K562 (cell line): Measurements from ENCODE around the gene SCYL3. TPM values are rescaled to one million over a fixed set of nuclear protein-coding genes. Genes with fewer than 3 reads are reported as not detected.
A peak's percentile ranks its signal among the peaks of the same experiment; 100 is the strongest.

ENCODE experiments used
- COPS2 ChIP-seq: fragments of 450-650 bp; conservative IDR thresholded peaks from 2 replicates; pipeline ENCODE4 v1.6.1; 2016; ENCODE audit warnings: mild to moderate bottlenecking, moderate library complexity
- DPF2 ChIP-seq: fragments of 450-650 bp; IDR thresholded peaks from 2 replicates; pipeline ENCODE4 v1.6.1; 2016
- FIP1L1 ChIP-seq: fragments of 200-400 bp; formaldehyde crosslinking; IDR thresholded peaks from 2 replicates; pipeline ENCODE4 v1.6.1; 2018; ENCODE audit warnings: mild to moderate bottlenecking, low read depth, low read length; ENCODE audit not compliant: poor library complexity, severe bottlenecking
- KDM1A ChIP-seq, 2 experiments: fragments of 450-650 bp; IDR thresholded peaks; 2 replicates each; pipeline ENCODE4 v1.6.1; 2016; ENCODE audit warnings: mild to moderate bottlenecking in 2 of 2
- MBD1 ChIP-seq: fragments of 250-450 bp; sonication (Bioruptor Pico); IDR thresholded peaks from 2 replicates; pipeline ENCODE4 v1.8.0; 2022; ENCODE audit warnings: inconsistent platforms
- MTA2 ChIP-seq: fragments of 450-650 bp; IDR thresholded peaks from 2 replicates; pipeline ENCODE4 v1.6.1; 2016; ENCODE audit warnings: low read depth
- NFRKB ChIP-seq: fragments of 450-650 bp; IDR thresholded peaks from 2 replicates; pipeline ENCODE4 v1.6.1; 2016; ENCODE audit warnings: low read depth
- NUFIP1 ChIP-seq: fragments of 450-650 bp; IDR thresholded peaks from 2 replicates; pipeline ENCODE4 v1.6.1; 2018; ENCODE audit not compliant: partially characterized antibody
- RBFOX2 ChIP-seq: fragments of 200-400 bp; formaldehyde crosslinking; IDR thresholded peaks from 2 replicates; pipeline ENCODE4 v1.6.1; 2017; ENCODE audit warnings: low read depth, mild to moderate bottlenecking, low read length, moderate library complexity
- SMAD3 ChIP-seq: fragments of 450-650 bp; formaldehyde crosslinking; conservative IDR thresholded peaks from 2 replicates; pipeline ENCODE4 v1.4.0; 2020; ENCODE audit warnings: mild to moderate bottlenecking
- SP1 ChIP-seq: sonication (generic); formaldehyde crosslinking; IDR thresholded peaks from 2 replicates; pipeline ENCODE4 v1.8.1; 2022; ENCODE audit warnings: mild to moderate bottlenecking, missing genetic modification reagents
- SRSF9 ChIP-seq: fragments of 200-400 bp; formaldehyde crosslinking; IDR thresholded peaks from 2 replicates; pipeline ENCODE4 v1.6.1; 2017; ENCODE audit warnings: low read depth, low read length, borderline replicate concordance
- U2AF1 ChIP-seq: fragments of 200-400 bp; formaldehyde crosslinking; optimal IDR thresholded peaks from 2 replicates; pipeline ENCODE3; 2017; ENCODE audit warnings: mild to moderate bottlenecking, low read depth, low read length, moderate library complexity
- YY1 ChIP-seq, 3 experiments: IDR thresholded peaks; 2 replicates each; pipeline ENCODE4 v1.6.1; 2011; ENCODE audit warnings: low read length in 2 of 3, mild to moderate bottlenecking in 2 of 3, moderate library complexity in 2 of 3, borderline replicate concordance in 1 of 3, control low read depth in 1 of 3, low read depth in 1 of 3; ENCODE audit not compliant: insufficient read depth in 3 of 3, insufficient replicate concordance in 2 of 3, control insufficient read depth in 1 of 3, insufficient read length in 1 of 3; ENCODE audit errors: extremely low read depth in 1 of 3
- ZNF184 ChIP-seq: sonication (generic); formaldehyde crosslinking; IDR thresholded peaks from 2 replicates; pipeline ENCODE4 v1.5.0; 2020; ENCODE audit warnings: missing genetic modification reagents
- ZNF75A ChIP-seq: fragments of 450-650 bp; formaldehyde crosslinking; IDR thresholded peaks from 2 replicates; pipeline ENCODE4 v1.4.0; 2020; ENCODE audit warnings: mild to moderate bottlenecking
- polyA plus RNA-seq, 8 experiments: library from polyadenylated mRNA; depleted of rRNA in 4 of 8; stranded (reverse) in 5 of 8; unstranded in 3 of 8; fragments of >200 nt; fragmentation: Nextera tagmentation in 2 of 8; fragmentation: Illumina TruSeq in 1 of 8; extraction: Ambion mirVana in 2 of 8; extraction: Trizol in 1 of 8; gene quantifications; 2 replicates each; pipeline versions ENCODE4 v1.2.1 to v1.2.3, GENCODE V29; 2011 to 2014; ENCODE audit warnings: inconsistent platforms in 1 of 8, missing spikeins in 1 of 8
- total RNA-seq, 7 experiments: library from RNA; depleted of rRNA in 6 of 7; stranded (reverse); fragments of >200 nt in 6 of 7; fragmentation: Illumina TruSeq in 2 of 7; extraction: Trizol in 2 of 7; gene quantifications; 2 replicates each; pipeline versions ENCODE4 v1.2.1 to v1.2.3, GENCODE V29; 2011 to 2021; ENCODE audit warnings: low replicate concordance in 1 of 7
- TF ChIP-seq, protein P1 (sequence below): fragments of 250-450 bp; sonication (Bioruptor Pico); IDR thresholded peaks from 2 replicates; pipeline ENCODE4 v1.8.0; 2022; ENCODE audit warnings: moderate library complexity, mild to moderate bottlenecking, inconsistent platforms
- TF ChIP-seq, protein P2 (sequence below): sonication (generic); formaldehyde crosslinking; IDR thresholded peaks from 2 replicates; pipeline ENCODE4 v1.8.0; 2022; ENCODE audit warnings: mild to moderate bottlenecking, missing genetic modification reagents
- TF ChIP-seq, protein P3 (sequence below), 2 experiments: fragments of 150-350 bp in 1 of 2; IDR thresholded peaks; 2 replicates each; pipeline ENCODE4 v1.6.1; 2012 to 2016; ENCODE audit warnings: low read depth in 2 of 2, low read length in 2 of 2, mild to moderate bottlenecking in 1 of 2, moderate library complexity in 1 of 2

The SCYL3 gene
- total and polyA plus RNA-seq, 9 of the 15 experiments (the other 6 are each of a cell fraction or from before 2014, with no cell fraction given) = 3.6 to 11.4 (median 7.1) TPM

DNA sequence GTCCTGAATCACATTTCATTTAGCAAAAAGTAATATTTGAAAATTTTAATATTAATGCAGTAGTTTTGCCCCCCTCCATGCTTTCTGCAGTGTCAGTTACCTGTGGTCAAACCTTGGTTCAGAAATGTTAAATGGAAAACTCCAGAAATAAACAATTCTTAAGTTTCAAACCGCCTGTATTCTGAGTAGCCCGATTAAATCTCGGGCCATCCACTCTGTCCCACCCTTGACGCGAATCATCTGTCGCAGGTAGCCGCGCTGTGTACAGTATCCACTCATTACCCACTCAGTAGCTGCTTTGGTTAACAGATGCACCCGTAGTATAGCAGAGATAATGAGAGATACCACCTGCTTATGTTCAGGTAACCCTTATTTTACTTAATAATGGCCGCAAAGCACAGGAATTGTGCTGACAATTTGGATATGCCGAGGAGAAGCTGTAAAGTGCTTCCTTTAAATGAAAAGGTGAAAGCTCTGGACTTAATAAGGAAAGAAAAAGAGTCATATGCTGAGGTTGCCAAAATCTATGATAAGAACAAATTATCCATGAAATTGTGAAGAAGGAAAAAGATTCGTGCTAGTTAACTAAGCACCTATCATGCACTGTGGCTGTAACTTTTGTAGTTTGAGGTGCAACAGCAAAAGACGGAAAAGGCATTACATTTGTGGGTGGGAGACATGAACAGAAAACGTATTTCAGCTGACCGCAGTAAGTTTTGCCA is 889 bp upstream of the SCYL3 start (continued):
- TF ChIP-seq FIP1L1 (no peak), COPS2 (no peak), RBFOX2 (no peak), ZNF184 (CRISPR knock-in tag) (no peak), MTA2 (no peak), SMAD3 (CRISPR knock-in tag) (0 out of 2 replicates have a peak, but pooled peaks have one; percentile 38), KDM1A (IDR thresholded peaks at IDR 0.05) (0 out of 4 replicates have a peak, but pooled peaks of 1 of the 2 experiments have one; percentile 7), NFRKB (no peak), U2AF1 (no peak), YY1 (IDR thresholded peaks at IDR 0.05; ENCODE audit: borderline replicate concordance in 1 of 3, control insufficient read depth in 1 of 3, extremely low read depth in 1 of 3, insufficient read depth in 3 of 3, insufficient read length in 1 of 3, insufficient replicate concordance in 2 of 3, low read depth in 1 of 3, low read length in 2 of 3) (no peak), SRSF9 (no peak), MBD1 (no peak), DPF2 (0 out of 2 replicates have a peak, but pooled peaks have one; percentile 22), SP1 (CRISPR knock-in tag) (no peak), NUFIP1 (no peak), ZNF75A (no peak)
- TF ChIP-seq, protein P1, sequence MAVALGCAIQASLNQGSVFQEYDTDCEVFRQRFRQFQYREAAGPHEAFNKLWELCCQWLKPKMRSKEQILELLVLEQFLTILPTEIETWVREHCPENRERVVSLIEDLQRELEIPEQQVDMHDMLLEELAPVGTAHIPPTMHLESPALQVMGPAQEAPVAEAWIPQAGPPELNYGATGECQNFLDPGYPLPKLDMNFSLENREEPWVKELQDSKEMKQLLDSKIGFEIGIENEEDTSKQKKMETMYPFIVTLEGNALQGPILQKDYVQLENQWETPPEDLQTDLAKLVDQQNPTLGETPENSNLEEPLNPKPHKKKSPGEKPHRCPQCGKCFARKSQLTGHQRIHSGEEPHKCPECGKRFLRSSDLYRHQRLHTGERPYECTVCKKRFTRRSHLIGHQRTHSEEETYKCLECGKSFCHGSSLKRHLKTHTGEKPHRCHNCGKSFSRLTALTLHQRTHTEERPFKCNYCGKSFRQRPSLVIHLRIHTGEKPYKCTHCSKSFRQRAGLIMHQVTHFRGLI (CRISPR knock-in tag) = 0 out of 2 replicates have a peak, but pooled peaks have one; percentile 54
- TF ChIP-seq, protein P2, sequence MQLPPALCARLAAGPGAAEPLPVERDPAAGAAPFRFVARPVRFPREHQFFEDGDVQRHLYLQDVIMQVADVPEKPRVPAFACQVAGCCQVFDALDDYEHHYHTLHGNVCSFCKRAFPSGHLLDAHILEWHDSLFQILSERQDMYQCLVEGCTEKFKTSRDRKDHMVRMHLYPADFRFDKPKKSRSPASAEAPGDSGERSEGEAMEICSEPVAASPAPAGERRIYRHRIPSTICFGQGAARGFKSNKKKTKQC (CRISPR knock-in tag) = no peak
- TF ChIP-seq, protein P3, sequence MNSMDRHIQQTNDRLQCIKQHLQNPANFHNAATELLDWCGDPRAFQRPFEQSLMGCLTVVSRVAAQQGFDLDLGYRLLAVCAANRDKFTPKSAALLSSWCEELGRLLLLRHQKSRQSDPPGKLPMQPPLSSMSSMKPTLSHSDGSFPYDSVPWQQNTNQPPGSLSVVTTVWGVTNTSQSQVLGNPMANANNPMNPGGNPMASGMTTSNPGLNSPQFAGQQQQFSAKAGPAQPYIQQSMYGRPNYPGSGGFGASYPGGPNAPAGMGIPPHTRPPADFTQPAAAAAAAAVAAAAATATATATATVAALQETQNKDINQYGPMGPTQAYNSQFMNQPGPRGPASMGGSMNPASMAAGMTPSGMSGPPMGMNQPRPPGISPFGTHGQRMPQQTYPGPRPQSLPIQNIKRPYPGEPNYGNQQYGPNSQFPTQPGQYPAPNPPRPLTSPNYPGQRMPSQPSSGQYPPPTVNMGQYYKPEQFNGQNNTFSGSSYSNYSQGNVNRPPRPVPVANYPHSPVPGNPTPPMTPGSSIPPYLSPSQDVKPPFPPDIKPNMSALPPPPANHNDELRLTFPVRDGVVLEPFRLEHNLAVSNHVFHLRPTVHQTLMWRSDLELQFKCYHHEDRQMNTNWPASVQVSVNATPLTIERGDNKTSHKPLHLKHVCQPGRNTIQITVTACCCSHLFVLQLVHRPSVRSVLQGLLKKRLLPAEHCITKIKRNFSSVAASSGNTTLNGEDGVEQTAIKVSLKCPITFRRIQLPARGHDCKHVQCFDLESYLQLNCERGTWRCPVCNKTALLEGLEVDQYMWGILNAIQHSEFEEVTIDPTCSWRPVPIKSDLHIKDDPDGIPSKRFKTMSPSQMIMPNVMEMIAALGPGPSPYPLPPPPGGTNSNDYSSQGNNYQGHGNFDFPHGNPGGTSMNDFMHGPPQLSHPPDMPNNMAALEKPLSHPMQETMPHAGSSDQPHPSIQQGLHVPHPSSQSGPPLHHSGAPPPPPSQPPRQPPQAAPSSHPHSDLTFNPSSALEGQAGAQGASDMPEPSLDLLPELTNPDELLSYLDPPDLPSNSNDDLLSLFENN (IDR thresholded peaks at IDR 0.05; ENCODE audit: low read depth in 2 of 2, low read length in 2 of 2) = no peak
